H1 (cell line): ENCODE measurements around the gene CLPX. TPM values are rescaled to one million over a fixed set of nuclear protein-coding genes. Genes with fewer than 3 reads are reported as not detected.

Experiments
- CHD7 ChIP-seq: fragments of 300-600 bp; sonication (generic); IDR thresholded peaks from 2 replicates; pipeline ENCODE4 v1.7.1; 2012; ENCODE audit warnings: low read length, moderate library complexity, mild to moderate bottlenecking, inconsistent platforms; ENCODE audit not compliant: insufficient replicate concordance
- polyA plus RNA-seq, 7 experiments: library from polyadenylated mRNA; depleted of rRNA in 3 of 7; stranded (reverse) in 5 of 7; unstranded in 2 of 7; fragments of >200 nt in 5 of 7; fragments of 200-250 nt in 2 of 7; gene quantifications; 1 replicate in 5 of 7; 2 replicates in 1 of 7; 4 replicates in 1 of 7; pipeline versions ENCODE4 v1.2.1 to v1.2.3, GENCODE V29; 2011 to 2013; ENCODE audit warnings: missing spikeins in 2 of 7, mixed read lengths in 2 of 7
- total RNA-seq: library from RNA; stranded (reverse); fragmentation: NEBNext Ultra II Directional; extraction: Animal tissue kit (Norgen Biotek cat#: 25700); gene quantifications from 2 replicates; pipeline ENCODE4 v1.2.1, GENCODE V29; 2021

Gene CLPX
- total and polyA plus RNA-seq, 2 of the 8 experiments (the other 6 are each of a cell fraction or from before 2014, with no cell fraction given), result 10.5 to 53.6 TPM

GRCh38 chr15:65201918-65202317 is 16.8 kb upstream of the CLPX start (continued):
- no peak for TF ChIP-seq CHD7
